ENCODE results near the gene TMEM225B.
A peak's percentile ranks its signal among the peaks of the same experiment; 100 is the strongest.

The TMEM225B gene

GRCh38 chr7:99554939-99555338 lies 43.1 kb upstream of the TMEM225B start:
- Histone ChIP-seq H3K9ac (no peak overlapping the region), H3K4me3 (ENCODE audit: low read depth, low read length) (no peak overlapping the region)

GRCh38 chr7:99557196-99557607 lies 40.9 kb upstream of the TMEM225B start:
- H3K27ac ChIP-seq, result peak overlapping the region; percentile 99
- H3K4me1 ChIP-seq, result peaks cover 12% of the 10 kb centered on the region
- H3K36me3 ChIP-seq (ENCODE audit: control insufficient read depth, insufficient read depth, low read length), result no peaks in the 10 kb centered on the region
- peak overlapping the region; percentile 89 for H3K4me3 ChIP-seq (ENCODE audit: low read depth, low read length)
- no peaks in the 10 kb centered on the region for H3K27me3 ChIP-seq (ENCODE audit: control insufficient read depth, insufficient read depth, low read length)
- peak overlapping the region; percentile 81 for H3K4me2 ChIP-seq (ENCODE audit: low read length)
- H3K9ac ChIP-seq, result no peak overlapping the region
- no peaks in the 10 kb centered on the region for H3K9me3 ChIP-seq (ENCODE audit: control insufficient read depth, low read length)
- TF ChIP-seq CTCF (IDR thresholded peaks at IDR 0.05), result no peak
- H3K79me2 ChIP-seq, result peaks cover 61% of the 10 kb centered on the region
- H2AFZ ChIP-seq, result no peak overlapping the region

More at GRCh38 chr7:99554939-99555338, 43.1 kb upstream of the TMEM225B start:
- Histone ChIP-seq H3K36me3 (ENCODE audit: control insufficient read depth, insufficient read depth, low read length) (no peaks in the 10 kb centered on the region), H3K9me3 (ENCODE audit: control insufficient read depth, low read length) (no peaks in the 10 kb centered on the region), H3K79me2 (peaks cover 52% of the 10 kb centered on the region), H3K27ac (no peak overlapping the region), H2AFZ (no peak overlapping the region), H3K4me1 (peaks cover 14% of the 10 kb centered on the region), H3K27me3 (ENCODE audit: control insufficient read depth, insufficient read depth, low read length) (no peaks in the 10 kb centered on the region), H3K4me2 (ENCODE audit: low read length) (no peak overlapping the region)
- TF ChIP-seq CTCF (IDR thresholded peaks at IDR 0.05), result no peak

- peak overlapping the region; percentile 99 for H3K27ac ChIP-seq
- H3K4me3 ChIP-seq (ENCODE audit: low read depth, low read length), result peak overlapping the region; percentile 89
- peaks cover 56% of the 10 kb centered on the region for H3K79me2 ChIP-seq
- no peaks in the 10 kb centered on the region for H3K36me3 ChIP-seq (ENCODE audit: control insufficient read depth, insufficient read depth, low read length)
- no peak for TF ChIP-seq CTCF (IDR thresholded peaks at IDR 0.05)
- peak overlapping the region; percentile 100 for H3K9ac ChIP-seq
- no peaks in the 10 kb centered on the region for H3K27me3 ChIP-seq (ENCODE audit: control insufficient read depth, insufficient read depth, low read length)
- no peaks in the 10 kb centered on the region for H3K9me3 ChIP-seq (ENCODE audit: control insufficient read depth, low read length)
- H2AFZ ChIP-seq, result peak overlapping the region; percentile 98
- peak overlapping the region; percentile 81 for H3K4me2 ChIP-seq (ENCODE audit: low read length)
- H3K4me1 ChIP-seq, result peaks cover 9% of the 10 kb centered on the region
Measured at GRCh38 chr7:99557940-99558305, 40.1 kb upstream of the TMEM225B start.

GRCh38 chr7:99558306-99559174 lies 39.5 kb upstream of the TMEM225B start, which contains the start of gene ZNF655:
TSS of gene ZNF655 (plus strand) at chr7:99558642. CDS start at chr7:99560560, 1,918 bp downstream.
- H3K36me3 ChIP-seq (ENCODE audit: control insufficient read depth, insufficient read depth, low read length), result no peaks in the 10 kb centered on the region
- peak within 1 kb of the TSS; percentile 81 for H3K4me2 ChIP-seq (ENCODE audit: low read length)
- H3K27me3 ChIP-seq (ENCODE audit: control insufficient read depth, insufficient read depth, low read length), result no peaks in the 10 kb centered on the region
- H3K4me3 ChIP-seq (ENCODE audit: low read depth, low read length), result peak within 1 kb of the TSS; percentile 89
- H2AFZ ChIP-seq, result peak within 1 kb of the TSS; percentile 98
- H3K4me1 ChIP-seq, result peaks cover 9% of the 10 kb centered on the region
- no peak for TF ChIP-seq CTCF (IDR thresholded peaks at IDR 0.05)
- H3K79me2 ChIP-seq, result peaks cover 55% of the 10 kb centered on the region
- H3K27ac ChIP-seq, result peak within 1 kb of the TSS; percentile 99
- H3K9me3 ChIP-seq (ENCODE audit: control insufficient read depth, low read length), result no peaks in the 10 kb centered on the region
- H3K9ac ChIP-seq, result peak within 1 kb of the TSS; percentile 100

Measured in parathyroid adenoma (tissue), 2 donors.